Cardiac septum (tissue), 1 donor: ENCODE data around the gene IRX5. TPM values are rescaled to one million over a fixed set of nuclear protein-coding genes. Genes with fewer than 3 reads are reported as not detected.

Source experiments
- DNase-seq: peaks from one replicate; pipeline ENCODE4 v3.0.0-alpha.2; 2020; ENCODE audit warnings: low spot score
- intact Hi-C: fragments of 100-400 bp; cut with DNase I; formaldehyde crosslinking; loops from one replicate; pipeline ENCODE4 v1.14.0; 2022
- total RNA-seq: library from RNA; stranded (reverse); fragmentation: NEBNext Ultra II Directional; extraction: Animal tissue kit (Norgen Biotek cat#: 25700); gene quantifications from one replicate; pipeline ENCODE4 v1.2.1, GENCODE V29; 2021
- donor health status: DM: no; HTN: no; CAD: no.

The IRX5 gene
- total RNA-seq, 1 donor from 2014 or later = 15.4 TPM

- DNase-seq = peak; percentile 84
- intact Hi-C loops = loop anchor here (2.0 to 5.0 kb wide), 3 partner anchors 426 to 1031 kb away; partner anchors contain the start of gene IRX3
Observed at GRCh38 chr16:54928411-54929089, 2.1 kb upstream of the IRX5 start.

GRCh38 chr16:54929090-54930004 lies 1.3 kb upstream of the IRX5 start:
- intact Hi-C loops = loop anchor here (2.0 to 10.0 kb wide), 7 partner anchors 395 to 1157 kb away; partner anchors contain the start of genes IRX3 and IRX6
- peak; percentile 100 for DNase-seq

GRCh38 chr16:54930869-54931119 lies 129 bp downstream of the IRX5 start:
- intact Hi-C loops = loop anchor here (2.0 to 10.0 kb wide), 4 partner anchors 394 to 1158 kb away; partner anchors contain the start of gene IRX6
- DNase-seq = no peak

GRCh38 chr16:54931120-54932014 lies 702 bp downstream of the IRX5 start:
- no peak for DNase-seq
- intact Hi-C loops = loop anchor here (2.0 to 10.0 kb wide), 4 partner anchors 393 to 1159 kb away; partner anchors contain the start of gene IRX6

GRCh38 chr16:54932021-54932660 lies 1.5 kb downstream of the IRX5 start:
- no peak for DNase-seq

GRCh38 chr16:54932737-54933254 lies 2.1 kb downstream of the IRX5 start:
- intact Hi-C loops = loop anchor here (5.0 to 10.0 kb wide), 3 partner anchors 738 to 1160 kb away; no protein-coding TSS in a partner anchor
- no peak for DNase-seq

More at GRCh38 chr16:54932021-54932660, 1.5 kb downstream of the IRX5 start:
- intact Hi-C loops = loop anchor here (5.0 to 10.0 kb wide), 3 partner anchors 737 to 1160 kb away; no protein-coding TSS in a partner anchor

GRCh38 chr16:54933281-54934011 lies 2.8 kb downstream of the IRX5 start:
- DNase-seq = no peak
- intact Hi-C loops = loop anchor here (5.0 to 10.0 kb wide), 3 partner anchors 739 to 1161 kb away; no protein-coding TSS in a partner anchor

- intact Hi-C loops = loop anchor here (5.0 to 10.0 kb wide), 5 partner anchors 302 to 1162 kb away; no protein-coding TSS in a partner anchor
- no peak for DNase-seq
Observed at GRCh38 chr16:54934481-54935265, 4.0 kb downstream of the IRX5 start.

- intact Hi-C loops = loop anchor here (5.0 to 10.0 kb wide), 3 partner anchors 303 to 741 kb away; no protein-coding TSS in a partner anchor
- no peak for DNase-seq
Observed at GRCh38 chr16:54935266-54935968, 4.8 kb downstream of the IRX5 start.

GRCh38 chr16:54936201-54936978 lies 5.7 kb downstream of the IRX5 start:
- DNase-seq = no peak
- intact Hi-C loops = loop anchor here (5.0 to 10.0 kb wide), 3 partner anchors 304 to 742 kb away; no protein-coding TSS in a partner anchor

- intact Hi-C loops = loop anchor here (5.0 to 10.0 kb wide), 3 partner anchors 305 to 742 kb away; no protein-coding TSS in a partner anchor
- no peak for DNase-seq
Observed at GRCh38 chr16:54936979-54937670, 6.5 kb downstream of the IRX5 start.

GRCh38 chr16:54937671-54938211 lies 7.1 kb downstream of the IRX5 start:
- intact Hi-C loops = loop anchor here (5.0 to 10.0 kb wide), 3 partner anchors 305 to 743 kb away; no protein-coding TSS in a partner anchor

GRCh38 chr16:54938212-54939028 lies 7.8 kb downstream of the IRX5 start:
- no peak for DNase-seq
- intact Hi-C loops = loop anchor here (5.0 to 10.0 kb wide), 3 partner anchors 306 to 744 kb away; no protein-coding TSS in a partner anchor

More at GRCh38 chr16:54937671-54938211, 7.1 kb downstream of the IRX5 start:
- DNase-seq = no peak

GRCh38 chr16:54939029-54939346 lies 8.3 kb downstream of the IRX5 start:
- intact Hi-C loops = loop anchor here (5.0 to 10.0 kb wide), 3 partner anchors 307 to 744 kb away; no protein-coding TSS in a partner anchor
- DNase-seq = no peak
